ENCODE measurements around the gene SF1.

SF1 gene

DNA sequence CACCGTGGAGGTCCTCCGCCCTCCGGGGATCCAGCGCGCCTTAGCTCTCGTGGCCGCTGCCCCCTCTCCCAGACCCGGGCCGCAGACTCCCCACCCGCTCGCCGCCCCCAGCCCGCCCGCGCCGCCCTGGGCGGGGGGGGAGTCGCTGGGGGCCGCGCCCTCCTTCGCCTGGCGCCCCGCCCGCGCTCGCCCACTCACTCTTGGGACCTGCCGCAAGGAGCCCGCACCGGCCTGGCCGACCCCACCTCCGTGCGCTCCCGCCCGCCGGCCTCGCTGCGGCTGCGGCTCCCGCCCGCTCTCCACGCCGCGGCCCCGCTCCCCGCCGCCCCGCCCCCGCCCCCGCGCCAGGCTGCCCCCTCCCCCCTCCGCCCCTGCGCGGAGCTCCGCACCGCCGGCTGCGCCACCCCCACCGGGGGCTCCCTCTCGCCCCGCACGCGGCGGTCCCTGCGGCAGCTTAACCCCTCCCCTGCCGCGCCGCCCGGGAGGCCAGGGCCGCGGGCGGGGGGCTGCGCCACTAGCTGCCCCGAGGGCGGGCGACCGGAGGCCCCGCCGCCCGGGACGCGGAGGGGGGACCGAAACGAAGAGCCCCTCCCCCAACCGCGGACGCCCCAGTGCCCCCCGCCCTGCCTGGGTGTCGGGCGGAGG, 33.7 kb downstream of the SF1 start:
- no peak for DNase-seq

GRCh38 chr11:64743591-64744543, 34.5 kb downstream of the SF1 start, which contains the start of gene RASGRP2:
Gene RASGRP2, minus strand, starts transcription at chr11:64744142. Its CDS starts 1,276 bp downstream, at chr11:64742866.
- no peak for DNase-seq

- no peak for DNase-seq
These were observed 35.3 kb downstream of the SF1 start for GRCh38 chr11:64742889-64743590.

GRCh38 chr11:64742087-64742888, 36.1 kb downstream of the SF1 start:
- no peak for DNase-seq

- no peak for DNase-seq
These were observed 36.8 kb downstream of the SF1 start for GRCh38 chr11:64741375-64742086.

DNA sequence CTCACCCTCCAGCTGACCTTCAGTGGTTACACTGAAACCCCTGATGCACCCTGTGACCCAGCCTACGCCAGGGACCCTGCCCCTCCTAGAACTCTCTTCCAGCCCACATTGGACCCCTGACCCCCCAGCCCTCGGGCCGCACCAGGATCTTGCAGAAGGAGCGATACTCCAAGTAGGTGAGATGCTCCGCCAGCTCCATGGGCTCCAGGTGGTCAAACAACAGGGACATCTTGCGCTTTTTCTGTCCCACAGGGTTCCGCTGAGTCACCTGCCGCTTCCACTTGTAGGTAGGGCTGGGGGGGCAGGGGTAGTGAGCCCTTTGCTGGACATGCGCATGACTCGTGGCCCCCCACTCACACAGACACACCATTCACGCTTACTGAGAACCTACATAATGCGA, 38.5 kb downstream of the SF1 start:
- DNase-seq: no peak

DNA sequence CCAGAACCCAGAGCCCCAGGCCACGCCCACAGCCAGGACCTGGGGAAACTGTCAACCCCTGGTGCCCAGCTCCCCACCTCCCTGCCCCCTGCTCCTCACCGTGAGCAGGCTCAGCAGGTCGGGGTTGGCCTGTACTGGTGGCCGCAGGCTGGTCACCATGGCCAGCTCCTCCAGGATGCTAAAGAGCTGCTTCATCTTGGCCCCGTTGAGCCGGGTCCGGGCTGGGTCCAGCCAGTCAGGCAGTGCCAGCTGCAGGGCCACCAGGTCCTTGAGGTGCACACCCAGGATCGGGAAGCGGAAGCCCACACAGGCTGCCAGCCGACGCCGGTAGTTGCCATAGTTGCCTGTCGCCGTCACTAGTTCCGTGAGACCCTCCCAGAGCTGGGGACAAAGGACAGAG, 41.7 kb downstream of the SF1 start:
- no peak for DNase-seq

- no peak for DNase-seq
These were observed 42.5 kb downstream of the SF1 start for GRCh38 chr11:64735725-64736259.

DNA sequence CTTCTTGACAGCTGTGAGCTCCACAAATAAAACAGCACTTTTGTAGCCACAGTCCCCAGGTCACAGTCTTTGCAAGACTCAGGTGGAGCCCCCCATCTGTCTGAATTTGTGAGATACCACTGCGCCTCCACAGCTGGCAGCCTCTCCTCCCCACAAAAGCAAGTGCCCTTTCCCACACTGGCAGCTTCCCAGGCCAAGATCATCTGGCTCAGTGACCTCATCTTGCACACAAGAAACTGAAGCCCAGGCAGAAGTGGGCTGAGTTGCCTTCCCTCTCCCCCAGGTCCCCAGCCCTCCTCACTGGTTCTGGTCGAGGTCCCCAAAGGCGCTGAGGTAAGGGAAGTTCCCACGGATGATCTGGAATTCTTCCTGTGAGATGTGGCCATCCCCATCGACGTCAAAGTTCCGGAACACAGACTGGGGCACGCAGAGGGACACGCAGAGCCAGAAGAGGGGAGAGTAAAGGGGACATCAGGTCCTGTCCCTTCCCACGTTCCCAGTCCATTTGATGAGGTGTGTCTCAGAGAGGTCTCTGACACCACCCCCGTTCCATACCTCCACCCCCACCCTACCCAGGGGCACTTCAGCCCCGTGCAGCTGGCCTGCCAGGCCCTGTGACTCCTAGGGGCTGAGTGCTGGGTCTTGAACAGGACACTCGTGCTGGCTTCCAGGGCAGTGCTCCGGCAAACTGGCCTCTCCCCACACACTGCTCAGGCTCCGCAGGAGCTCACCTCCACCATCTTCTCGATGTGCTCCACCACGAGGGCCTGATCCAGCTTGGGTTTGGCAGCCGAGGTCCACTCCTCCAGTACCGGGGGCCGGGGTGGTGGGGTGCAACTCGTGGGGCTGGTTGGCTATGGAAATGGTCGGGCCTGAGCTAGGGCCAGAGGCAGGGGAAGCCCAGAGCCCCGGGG, 43.3 kb downstream of the SF1 start:
- DNase-seq: no peak

GRCh38 chr11:64731601-64732000, 46.7 kb downstream of the SF1 start:
- DNase-seq: no peak

- DNase-seq: no peak
These were observed 48.4 kb downstream of the SF1 start for GRCh38 chr11:64729851-64730382.

- no peak for DNase-seq
These were observed 49.5 kb downstream of the SF1 start for GRCh38 chr11:64728757-64729365.

- DNase-seq: no peak
These were observed 51.3 kb downstream of the SF1 start for GRCh38 chr11:64726867-64727530.

DNA sequence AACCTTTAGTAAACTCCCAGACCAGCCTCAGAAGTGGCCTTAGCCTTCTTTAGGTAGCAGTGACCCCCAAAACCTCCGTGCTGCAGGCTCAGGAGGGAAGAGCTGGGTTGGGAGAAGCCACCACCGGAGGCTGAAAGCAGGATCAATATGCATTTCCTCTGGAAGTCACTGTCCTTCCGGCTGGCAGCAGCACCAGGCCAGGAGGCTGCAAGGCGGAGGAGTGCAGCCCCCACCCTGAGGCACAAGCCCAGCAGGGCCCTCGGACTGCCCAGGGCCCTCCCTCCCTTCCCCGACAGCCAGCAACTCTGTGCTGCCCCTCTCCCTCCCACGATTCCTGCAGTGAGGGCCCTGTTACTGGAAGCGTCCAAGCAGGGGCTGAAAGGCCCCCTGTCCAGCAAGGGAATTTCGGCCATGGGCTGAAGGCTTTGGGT, 52.1 kb downstream of the SF1 start:
- DNase-seq: no peak

- no peak for DNase-seq
These were observed 53.3 kb downstream of the SF1 start for GRCh38 chr11:64724863-64725532.

- DNase-seq: no peak
These were observed 54.2 kb downstream of the SF1 start for GRCh38 chr11:64723907-64724862.
